ENCODE results near the gene ANO6. TPM values are rescaled to one million over a fixed set of nuclear protein-coding genes. Genes with fewer than 3 reads are reported as not detected.

Gene ANO6
- total RNA-seq, 1 donor from 2014 or later, result 35.0 TPM

- DNase-seq (ENCODE audit: extremely low spot score, unreplicated experiment), result no peak
- peaks cover 18% of the 10 kb centered on the region for H3K36me3 Mint-ChIP-seq
- TF ChIP-seq CTCF (conservative IDR thresholded peaks at IDR 0.05), result no peak
- no peaks in the 10 kb centered on the region for H3K9me3 Mint-ChIP-seq
- peaks cover 19% of the 10 kb centered on the region for H3K4me1 Mint-ChIP-seq (ENCODE audit: unreplicated experiment)
- H3K27ac Mint-ChIP-seq, result no peak overlapping the region
- no peak overlapping the region for H3K4me3 Mint-ChIP-seq
- no peaks in the 10 kb centered on the region for H3K27me3 Mint-ChIP-seq
Measured at GRCh38 chr12:45276154-45276755, 60.4 kb downstream of the ANO6 start.

GRCh38 chr12:45278447-45278846 is 62.6 kb downstream of the ANO6 start:
- TF ChIP-seq CTCF (conservative IDR thresholded peaks at IDR 0.05), result no peak
- Mint-ChIP-seq H3K4me1 (ENCODE audit: unreplicated experiment) (peaks cover 10% of the 10 kb centered on the region), H3K4me3 (no peak overlapping the region), H3K36me3 (peaks cover 21% of the 10 kb centered on the region), H3K27me3 (no peaks in the 10 kb centered on the region), H3K9me3 (peaks cover 6% of the 10 kb centered on the region), H3K27ac (no peak overlapping the region)
- DNase-seq (ENCODE audit: extremely low spot score, unreplicated experiment), result no peak

DNA sequence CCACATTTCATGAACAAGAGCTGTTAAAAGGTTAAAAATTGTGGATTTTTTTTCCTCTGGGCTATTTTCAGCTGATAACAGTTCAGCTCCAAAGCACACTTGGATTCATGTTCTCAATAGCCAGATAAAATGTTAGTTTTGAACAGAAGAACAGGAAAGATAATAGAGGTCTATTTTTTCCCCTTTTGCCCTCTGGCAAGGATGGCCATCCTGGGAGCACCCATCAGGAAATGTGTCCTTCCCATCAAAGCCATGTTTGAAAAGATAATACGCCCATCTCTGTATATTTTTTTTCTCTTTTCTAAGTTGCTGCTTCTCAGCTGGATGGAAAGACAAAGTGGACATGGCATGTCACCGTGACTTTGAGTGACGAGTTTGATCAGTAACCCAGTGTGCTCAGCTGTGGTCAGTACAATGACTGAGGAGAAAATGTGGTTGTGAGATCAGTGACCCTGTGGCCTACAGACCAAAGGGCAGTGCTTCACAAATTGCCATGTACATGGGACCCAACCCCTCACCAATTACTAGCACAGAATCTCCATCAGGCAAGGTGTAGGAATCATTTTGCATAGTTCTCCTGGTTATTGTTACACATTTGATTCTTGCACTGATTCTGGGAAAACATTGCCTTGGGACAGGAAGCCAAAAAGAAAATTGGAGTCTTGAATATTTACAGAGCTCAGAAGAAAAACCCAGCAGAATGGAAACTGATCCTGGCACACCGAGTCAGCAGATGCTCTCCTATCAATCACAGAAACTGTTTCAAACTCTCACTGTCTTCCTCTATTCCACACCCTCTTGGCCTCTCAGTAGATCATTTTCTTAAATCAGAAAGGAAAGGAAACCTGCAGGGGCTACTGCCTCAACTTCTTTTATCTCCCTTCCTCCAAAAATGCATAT is 64.3 kb downstream of the ANO6 start:
- DNase-seq (ENCODE audit: extremely low spot score, unreplicated experiment), result no peak
- peaks cover 27% of the 10 kb centered on the region for H3K4me1 Mint-ChIP-seq (ENCODE audit: unreplicated experiment)
- H3K4me3 Mint-ChIP-seq, result no peak overlapping the region
- H3K27ac Mint-ChIP-seq, result no peak overlapping the region
- no peak for TF ChIP-seq CTCF (conservative IDR thresholded peaks at IDR 0.05)
- peaks cover 21% of the 10 kb centered on the region for H3K36me3 Mint-ChIP-seq
- H3K27me3 Mint-ChIP-seq, result no peaks in the 10 kb centered on the region
- peaks cover 6% of the 10 kb centered on the region for H3K9me3 Mint-ChIP-seq

- Mint-ChIP-seq H3K4me1 (ENCODE audit: unreplicated experiment) (peaks cover 27% of the 10 kb centered on the region), H3K4me3 (no peak overlapping the region), H3K27me3 (no peaks in the 10 kb centered on the region), H3K36me3 (peaks cover 21% of the 10 kb centered on the region), H3K27ac (no peak overlapping the region), H3K9me3 (peaks cover 6% of the 10 kb centered on the region)
- DNase-seq (ENCODE audit: extremely low spot score, unreplicated experiment), result no peak
- no peak for TF ChIP-seq CTCF (conservative IDR thresholded peaks at IDR 0.05)
Measured at GRCh38 chr12:45281994-45282393, 66.1 kb downstream of the ANO6 start.

GRCh38 chr12:45282411-45282810 is 66.5 kb downstream of the ANO6 start:
- TF ChIP-seq CTCF (conservative IDR thresholded peaks at IDR 0.05), result no peak
- DNase-seq (ENCODE audit: extremely low spot score, unreplicated experiment), result no peak
- H3K4me1 Mint-ChIP-seq (ENCODE audit: unreplicated experiment), result peaks cover 23% of the 10 kb centered on the region

More at GRCh38 chr12:45282411-45282810, 66.5 kb downstream of the ANO6 start:
- no peak overlapping the region for H3K4me3 Mint-ChIP-seq
- peaks cover 6% of the 10 kb centered on the region for H3K9me3 Mint-ChIP-seq
- no peak overlapping the region for H3K27ac Mint-ChIP-seq
- H3K27me3 Mint-ChIP-seq, result no peaks in the 10 kb centered on the region
- H3K36me3 Mint-ChIP-seq, result peaks cover 24% of the 10 kb centered on the region
